Gastrocnemius medialis (tissue), 4 donors: Measurements from ENCODE around the gene GATA1.

Experiments used
- CTCF ChIP-seq, 5 experiments: fragments of 450-650 bp in 3 of 5; fragments of 200-600 bp in 2 of 5; sonication (generic) in 2 of 5; IDR thresholded peaks in 4 of 5; conservative IDR thresholded peaks in 1 of 5; 1 replicate in 4 of 5; 2 replicates in 1 of 5; pipeline ENCODE4 v1.5.1; 2016 to 2019; ENCODE audit warnings: antibody characterized with exemption in 5 of 5, mild to moderate bottlenecking in 3 of 5, moderate library complexity in 3 of 5
- POLR2A ChIP-seq, 2 donors: fragments of 450-650 bp; IDR thresholded peaks; one replicate each; pipeline ENCODE4 v1.6.1; 2017; ENCODE audit warnings: antibody characterized with exemption in 2 of 2, mild to moderate bottlenecking in 2 of 2, moderate library complexity in 2 of 2

- TF ChIP-seq CTCF (IDR thresholded peaks at IDR 0.05 in 4 of 5, conservative IDR thresholded peaks at IDR 0.05 in 1 of 5) (no peak), POLR2A (IDR thresholded peaks at IDR 0.05) (no peak)
Measured at GRCh38 chrX:48779399-48779798, 7.0 kb upstream of the GATA1 start.
